ENCODE results near the gene UBD. TPM values are rescaled to one million over a fixed set of nuclear protein-coding genes. Genes with fewer than 3 reads are reported as not detected.

The UBD gene
- total and polyA plus RNA-seq, 3 experiments from 2014 or later: 2.5 to 2.6 TPM; not detected in 1

- H3K36me3 Mint-ChIP-seq: no peaks in the 10 kb centered on the region
- ChIA-PET CTCF (no interaction called here), POLR2A (no interaction called here)
- H3K27me3 Mint-ChIP-seq: peaks cover 7 to 23% of the 10 kb centered on the region in 2 donors
- Histone ChIP-seq H3K4me3 (ENCODE audit: low read length) (no peak overlapping the region), H3K9me3 (ENCODE audit: low read length) (no peaks in the 10 kb centered on the region), H3K36me3 (ENCODE audit: insufficient read depth, low read length) (no peaks in the 10 kb centered on the region), H3K27ac (ENCODE audit: low read depth, low read length) (no peak overlapping the region), H3K27me3 (ENCODE audit: insufficient read depth, low read length, poor library complexity, severe bottlenecking) (no peaks in the 10 kb centered on the region), H3K4me1 (ENCODE audit: insufficient read depth, low read length) (no peaks in the 10 kb centered on the region)
- no peaks in the 10 kb centered on the region for H3K4me1 Mint-ChIP-seq
- no peak overlapping the region for H3K27ac Mint-ChIP-seq
- no peak for DNase-seq
- no peak overlapping the region for H3K4me3 Mint-ChIP-seq
- no peaks in the 10 kb centered on the region for H3K9me3 Mint-ChIP-seq
Measured at GRCh38 chr6:29596381-29596900, 36.9 kb upstream of the UBD start.

- Mint-ChIP-seq H3K27me3 (peaks cover 18 to 45% of the 10 kb centered on the region in 2 donors), H3K27ac (no peak overlapping the region), H3K4me3 (no peak overlapping the region), H3K36me3 (no peaks in the 10 kb centered on the region), H3K4me1 (no peaks in the 10 kb centered on the region), H3K9me3 (no peaks in the 10 kb centered on the region)
- CTCF ChIA-PET: no interaction called here
- Histone ChIP-seq H3K9me3 (ENCODE audit: low read length) (no peaks in the 10 kb centered on the region), H3K4me1 (ENCODE audit: insufficient read depth, low read length) (no peaks in the 10 kb centered on the region), H3K27me3 (ENCODE audit: insufficient read depth, low read length, poor library complexity, severe bottlenecking) (no peaks in the 10 kb centered on the region), H3K36me3 (ENCODE audit: insufficient read depth, low read length) (no peaks in the 10 kb centered on the region), H3K27ac (ENCODE audit: low read depth, low read length) (no peak overlapping the region), H3K4me3 (ENCODE audit: low read length) (no peak overlapping the region)
- no peak for DNase-seq
- POLR2A ChIA-PET: no interaction called here
Measured at GRCh38 chr6:29593199-29593855, 33.8 kb upstream of the UBD start.

- no peak overlapping the region for H3K27ac ChIP-seq (ENCODE audit: low read depth, low read length)
- H3K36me3 ChIP-seq (ENCODE audit: insufficient read depth, low read length): no peaks in the 10 kb centered on the region
- H3K4me3 ChIP-seq (ENCODE audit: low read length): no peak overlapping the region
- H3K4me1 ChIP-seq (ENCODE audit: insufficient read depth, low read length): no peaks in the 10 kb centered on the region
- no peaks in the 10 kb centered on the region for H3K27me3 ChIP-seq (ENCODE audit: insufficient read depth, low read length, poor library complexity, severe bottlenecking)
- no peaks in the 10 kb centered on the region for H3K36me3 Mint-ChIP-seq
- no peak overlapping the region for H3K27ac Mint-ChIP-seq
- H3K4me3 Mint-ChIP-seq: no peak overlapping the region
- ChIA-PET POLR2A (no interaction called here), CTCF (no interaction called here)
- H3K9me3 Mint-ChIP-seq: no peaks in the 10 kb centered on the region
- H3K27me3 Mint-ChIP-seq: peaks cover 25 to 58% of the 10 kb centered on the region in 2 donors
- no peaks in the 10 kb centered on the region for H3K4me1 Mint-ChIP-seq
- no peak for DNase-seq
- no peaks in the 10 kb centered on the region for H3K9me3 ChIP-seq (ENCODE audit: low read length)
Measured at GRCh38 chr6:29591677-29592076, 32.1 kb upstream of the UBD start.

- no peaks in the 10 kb centered on the region for H3K4me1 Mint-ChIP-seq
- no peak overlapping the region for H3K27ac Mint-ChIP-seq
- no peak overlapping the region for H3K4me3 ChIP-seq (ENCODE audit: low read length)
- ChIA-PET CTCF (interaction anchor here (1.1 to 3.0 kb wide), 4 partner anchors 8 to 907 kb away, joined by 3 to 12 read pairs (median 4); no protein-coding TSS in a partner anchor), POLR2A (interaction anchor here (0.7 kb wide), 1 partner anchor 582 kb away, joined by 3 read pairs; no protein-coding TSS in a partner anchor)
- H3K27me3 ChIP-seq (ENCODE audit: insufficient read depth, low read length, poor library complexity, severe bottlenecking): no peaks in the 10 kb centered on the region
- H3K36me3 ChIP-seq (ENCODE audit: insufficient read depth, low read length): no peaks in the 10 kb centered on the region
- no peaks in the 10 kb centered on the region for H3K9me3 Mint-ChIP-seq
- H3K9me3 ChIP-seq (ENCODE audit: low read length): no peaks in the 10 kb centered on the region
- no peaks in the 10 kb centered on the region for H3K36me3 Mint-ChIP-seq
- H3K4me1 ChIP-seq (ENCODE audit: insufficient read depth, low read length): no peaks in the 10 kb centered on the region
- DNase-seq: no peak
- H3K27ac ChIP-seq (ENCODE audit: low read depth, low read length): no peak overlapping the region
- H3K4me3 Mint-ChIP-seq: no peak overlapping the region
- peaks cover 25 to 69% of the 10 kb centered on the region in 2 donors for H3K27me3 Mint-ChIP-seq
Measured at GRCh38 chr6:29590218-29590808, 30.8 kb upstream of the UBD start.

- ChIA-PET CTCF (interaction anchor here (1.1 to 3.0 kb wide), 5 partner anchors 9 to 906 kb away, joined by 3 to 12 read pairs (median 4); no protein-coding TSS in a partner anchor), POLR2A (interaction anchor here (0.7 kb wide), 1 partner anchor 581 kb away, joined by 3 read pairs; no protein-coding TSS in a partner anchor)
- Mint-ChIP-seq H3K4me3 (no peak overlapping the region), H3K4me1 (no peaks in the 10 kb centered on the region), H3K27ac (no peak overlapping the region), H3K36me3 (no peaks in the 10 kb centered on the region), H3K9me3 (no peaks in the 10 kb centered on the region), H3K27me3 (peaks cover 23 to 70% of the 10 kb centered on the region in 2 donors)
- Histone ChIP-seq H3K9me3 (ENCODE audit: low read length) (no peaks in the 10 kb centered on the region), H3K27me3 (ENCODE audit: insufficient read depth, low read length, poor library complexity, severe bottlenecking) (no peaks in the 10 kb centered on the region), H3K36me3 (ENCODE audit: insufficient read depth, low read length) (no peaks in the 10 kb centered on the region), H3K4me3 (ENCODE audit: low read length) (no peak overlapping the region), H3K27ac (ENCODE audit: low read depth, low read length) (no peak overlapping the region), H3K4me1 (ENCODE audit: insufficient read depth, low read length) (no peaks in the 10 kb centered on the region)
- DNase-seq: peak; percentile 10 to 64 (median 28)
Measured at GRCh38 chr6:29589423-29590048, 30.0 kb upstream of the UBD start.

- H3K4me1 ChIP-seq (ENCODE audit: insufficient read depth, low read length): no peaks in the 10 kb centered on the region
- ChIA-PET POLR2A (no interaction called here), CTCF (no interaction called here)
- H3K36me3 Mint-ChIP-seq: no peaks in the 10 kb centered on the region
- no peaks in the 10 kb centered on the region for H3K9me3 ChIP-seq (ENCODE audit: low read length)
- H3K27ac Mint-ChIP-seq: no peak within 1 kb of the TSS
- no peaks in the 10 kb centered on the region for H3K36me3 ChIP-seq (ENCODE audit: insufficient read depth, low read length)
- H3K4me1 Mint-ChIP-seq: no peaks in the 10 kb centered on the region
- H3K4me3 ChIP-seq (ENCODE audit: low read length): no peak within 1 kb of the TSS
- DNase-seq: no peak
- H3K27me3 Mint-ChIP-seq: peaks cover 27 to 70% of the 10 kb centered on the region in 2 donors
- no peak within 1 kb of the TSS for H3K4me3 Mint-ChIP-seq
- no peak within 1 kb of the TSS for H3K27ac ChIP-seq (ENCODE audit: low read depth, low read length)
- H3K9me3 Mint-ChIP-seq: no peaks in the 10 kb centered on the region
- H3K27me3 ChIP-seq (ENCODE audit: insufficient read depth, low read length, poor library complexity, severe bottlenecking): no peaks in the 10 kb centered on the region
Measured at GRCh38 chr6:29584821-29585220, 25.3 kb upstream of the UBD start, which contains the start of gene OR2H2. OR2H2 (plus strand) TSS chr6:29585121; CDS start chr6:29587945, 2,824 bp downstream.

GRCh38 chr6:29577544-29577943 lies 18.0 kb upstream of the UBD start:
- Histone ChIP-seq H3K4me3 (ENCODE audit: low read length) (no peak overlapping the region), H3K27me3 (ENCODE audit: insufficient read depth, low read length, poor library complexity, severe bottlenecking) (no peaks in the 10 kb centered on the region), H3K4me1 (ENCODE audit: insufficient read depth, low read length) (no peaks in the 10 kb centered on the region), H3K27ac (ENCODE audit: low read depth, low read length) (no peak overlapping the region), H3K9me3 (ENCODE audit: low read length) (no peaks in the 10 kb centered on the region), H3K36me3 (ENCODE audit: insufficient read depth, low read length) (no peaks in the 10 kb centered on the region)
- no peak overlapping the region for H3K27ac Mint-ChIP-seq
- no peaks in the 10 kb centered on the region for H3K36me3 Mint-ChIP-seq
- POLR2A ChIA-PET: no interaction called here
- no peak overlapping the region for H3K4me3 Mint-ChIP-seq
- H3K27me3 Mint-ChIP-seq: peaks cover 32 to 66% of the 10 kb centered on the region in 2 donors
- CTCF ChIA-PET: no interaction called here
- no peak for DNase-seq
- no peaks in the 10 kb centered on the region for H3K9me3 Mint-ChIP-seq
- no peaks in the 10 kb centered on the region for H3K4me1 Mint-ChIP-seq

- H3K4me3 Mint-ChIP-seq: no peak overlapping the region
Measured at GRCh38 chr6:29576056-29576455, 16.5 kb upstream of the UBD start.

More at GRCh38 chr6:29576056-29576455, 16.5 kb upstream of the UBD start:
- Histone ChIP-seq H3K4me1 (ENCODE audit: insufficient read depth, low read length) (no peaks in the 10 kb centered on the region), H3K9me3 (ENCODE audit: low read length) (no peaks in the 10 kb centered on the region), H3K27me3 (ENCODE audit: insufficient read depth, low read length, poor library complexity, severe bottlenecking) (no peaks in the 10 kb centered on the region), H3K4me3 (ENCODE audit: low read length) (no peak overlapping the region), H3K36me3 (ENCODE audit: insufficient read depth, low read length) (no peaks in the 10 kb centered on the region), H3K27ac (ENCODE audit: low read depth, low read length) (no peak overlapping the region)
- Mint-ChIP-seq H3K27ac (no peak overlapping the region), H3K9me3 (no peaks in the 10 kb centered on the region), H3K27me3 (peaks cover 26 to 71% of the 10 kb centered on the region in 2 donors), H3K4me1 (no peaks in the 10 kb centered on the region), H3K36me3 (no peaks in the 10 kb centered on the region)
- CTCF ChIA-PET: no interaction called here
- POLR2A ChIA-PET: no interaction called here
- DNase-seq: no peak
